ENCODE results near the gene BICRAL. TPM values are rescaled to one million over a fixed set of nuclear protein-coding genes. Genes with fewer than 3 reads are reported as not detected.
"Not testable (repeated sequence)": the region's sequence is repeated elsewhere in the genome, so short reads cannot be mapped to it uniquely, and the experiment has no call there.

BICRAL gene
- polyA plus RNA-seq (ENCODE audit: insufficient read length in 10 of 10) = 10 to 100 TPM in 8 of 10 donors, 1 to 10 TPM in 2; 9.0 to 14.8 (median 11.6) TPM
- long read RNA-seq, donor 1 = 0 reads
- long read RNA-seq, donor 2, full-length matches to known transcripts = 1 of 1 reads
- long read RNA-seq, donor 2, partial matches to known transcripts = 0 of 1 reads
- long read RNA-seq, donor 2, other reads (novel, unspliced or antisense) = 0 of 1 reads
- long read RNA-seq, donor 3 = 0 reads
- long read RNA-seq, donor 4, partial matches to known transcripts = 6 of 6 reads
- long read RNA-seq, donor 4, other reads (novel, unspliced or antisense) = 0 of 6 reads
- long read RNA-seq, donor 5, full-length matches to known transcripts = 1 of 1 reads
- long read RNA-seq, donor 5, partial matches to known transcripts = 0 of 1 reads
- long read RNA-seq, donor 5, other reads (novel, unspliced or antisense) = 0 of 1 reads
- long read RNA-seq, donor 6 = 0 reads
- long read RNA-seq, donor 7, partial matches to known transcripts = 7 of 7 reads
- long read RNA-seq, donor 7, other reads (novel, unspliced or antisense) = 0 of 7 reads
- long read RNA-seq, donor 8 = 0 reads
- long read RNA-seq, donor 9 = 0 reads

DNA sequence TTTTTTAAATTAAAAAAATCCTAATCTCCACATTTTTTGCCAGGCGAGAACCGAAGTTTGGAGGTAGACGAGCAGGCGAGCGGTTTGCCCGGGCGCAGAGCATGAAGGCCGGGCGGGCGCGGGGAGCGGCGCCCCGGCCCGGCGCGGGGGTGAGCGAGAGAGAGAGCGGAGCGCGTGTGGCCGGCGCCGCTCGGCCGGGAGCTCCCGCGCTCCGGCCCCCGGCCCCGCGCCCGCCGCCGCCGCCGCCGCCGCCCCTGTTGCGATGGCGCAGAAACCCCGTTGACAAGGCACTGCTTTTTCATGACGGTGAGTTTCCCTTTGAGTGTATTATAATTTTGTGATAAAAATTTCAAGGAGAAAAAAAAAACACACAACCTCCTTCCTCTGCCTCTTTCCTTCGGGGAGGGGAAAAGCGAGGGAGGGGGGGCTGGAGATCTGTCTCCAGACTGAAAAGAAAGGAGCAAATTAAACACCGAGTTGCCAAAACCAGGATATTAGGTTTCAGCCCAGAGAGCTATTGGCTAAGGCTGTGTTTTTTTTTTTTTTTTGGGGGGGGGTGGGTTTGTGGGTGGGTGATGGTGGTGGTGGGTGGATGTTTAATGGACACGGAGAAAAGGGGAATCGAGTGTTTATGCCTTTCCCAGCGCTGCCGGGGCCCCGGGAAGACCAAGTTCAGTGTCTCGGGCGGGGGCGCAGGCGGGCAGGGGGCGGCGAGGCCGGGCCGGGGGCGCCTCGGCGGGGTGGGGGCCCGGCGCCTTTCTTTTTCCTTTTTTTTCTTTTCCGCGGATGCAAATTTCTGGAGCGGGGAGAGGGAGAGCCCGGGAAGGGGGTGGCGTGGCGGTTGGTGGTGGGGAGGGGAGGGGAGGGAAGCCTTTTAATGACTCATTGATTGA is at the start of gene BICRAL:
Gene BICRAL, plus strand, starts transcription at position 257 of the 893 bp plus-strand sequence. CDS start 39,971 bp downstream, outside the sequence.
- DNase-seq = peak; percentile 87 to 93 (median 90)

DNA sequence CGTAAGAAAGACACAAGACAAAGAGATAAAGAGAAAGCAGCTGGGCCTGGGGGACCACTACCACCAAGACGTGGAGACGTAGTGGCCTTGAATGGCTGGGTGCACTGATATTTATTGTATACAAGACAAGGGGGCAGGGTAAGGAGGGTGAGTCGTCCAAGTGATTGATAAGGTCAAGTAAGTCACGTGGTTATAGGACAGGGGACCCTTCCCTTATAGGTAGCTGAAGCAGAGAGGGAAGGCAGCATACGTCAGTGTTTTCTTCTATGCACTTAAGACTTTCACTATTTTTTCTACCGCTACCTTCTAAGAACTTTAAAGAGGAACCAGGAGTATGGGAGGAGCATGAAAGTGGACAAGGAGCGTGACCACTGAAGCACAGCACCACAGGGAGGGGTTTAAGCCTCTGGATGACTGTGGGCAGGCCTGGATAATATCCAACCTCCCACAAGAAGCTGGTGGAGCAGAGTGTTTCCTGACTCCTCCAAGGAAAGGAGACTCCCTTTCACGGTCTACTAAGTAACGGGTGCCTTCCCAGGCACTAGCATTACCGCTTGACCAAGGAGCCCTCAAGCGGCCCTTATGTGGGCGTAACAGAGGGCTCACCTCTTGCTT is 47.9 kb upstream of the BICRAL start:
- DNase-seq = not testable (repeated sequence)

GRCh38 chr6:42735976-42736375 is 45.9 kb upstream of the BICRAL start:
- no peak for DNase-seq

DNA sequence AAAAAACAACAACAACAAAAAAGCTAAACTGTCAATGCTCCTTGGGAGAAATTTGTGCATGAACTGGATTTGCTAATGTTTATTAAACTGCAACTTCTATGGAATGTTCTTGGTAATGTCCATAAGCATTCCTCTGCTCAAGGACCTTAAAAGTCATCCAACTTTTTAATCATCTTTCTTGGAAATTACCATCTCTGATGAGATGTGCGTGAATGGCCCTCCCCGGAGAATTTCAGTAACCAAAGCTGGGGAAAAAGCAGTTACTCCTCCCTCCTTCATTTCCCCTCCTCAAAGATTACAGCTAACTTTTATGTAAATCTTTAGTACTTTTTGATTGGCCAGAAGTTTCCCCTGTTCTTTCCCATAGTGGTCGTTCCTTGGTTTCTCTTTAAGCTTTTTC is 41.1 kb upstream of the BICRAL start:
- DNase-seq = no peak

DNA sequence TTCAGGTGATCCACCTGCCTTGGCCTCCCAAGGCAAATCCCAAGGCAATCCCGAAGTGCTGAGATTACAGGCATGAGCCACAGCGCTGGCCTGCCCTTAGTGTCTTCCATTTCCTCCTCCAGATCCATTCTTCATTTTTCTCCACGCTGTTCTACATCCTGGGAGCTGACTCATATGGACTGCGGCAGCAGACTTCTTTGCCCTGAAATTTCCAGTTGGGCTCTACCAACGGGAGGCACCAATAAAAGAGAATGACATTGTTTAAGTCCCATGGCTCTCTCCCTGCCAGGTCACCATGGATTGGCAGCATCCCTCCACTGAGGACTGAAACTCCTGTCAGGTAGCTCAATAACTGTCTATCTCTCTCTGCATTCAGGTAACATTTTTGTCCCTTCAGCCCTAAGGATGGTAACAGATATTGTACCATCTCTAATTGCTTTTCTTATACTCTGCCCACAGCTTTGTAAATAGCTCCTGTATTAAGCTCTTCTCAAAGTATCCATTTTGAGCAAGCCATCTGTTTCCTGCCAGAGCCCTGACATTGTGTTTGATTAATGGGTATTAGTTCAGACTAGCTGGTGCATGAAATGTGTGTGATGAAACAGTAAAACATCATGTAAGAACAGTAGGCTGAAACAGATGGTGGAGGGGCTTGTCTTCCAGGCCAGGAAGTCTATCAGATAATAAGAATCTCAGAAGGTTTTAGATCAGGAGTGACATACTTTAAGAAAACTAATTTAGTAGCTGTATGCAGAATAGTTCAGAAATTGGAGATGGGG is 39.5 kb upstream of the BICRAL start:
- no peak for DNase-seq

GRCh38 chr6:42744351-42744893 is 37.4 kb upstream of the BICRAL start:
- DNase-seq = no peak

GRCh38 chr6:42745083-42745639 is 36.7 kb upstream of the BICRAL start:
- DNase-seq = peak in 1 of 3 donors; percentile 22

GRCh38 chr6:42745640-42746462 is 36.0 kb upstream of the BICRAL start, which contains the start of gene TBCC:
TBCC (minus strand) TSS chr6:42746103; CDS start chr6:42746073, 30 bp downstream.
- DNase-seq = peak; percentile 98 to 99 (median 99)

DNA sequence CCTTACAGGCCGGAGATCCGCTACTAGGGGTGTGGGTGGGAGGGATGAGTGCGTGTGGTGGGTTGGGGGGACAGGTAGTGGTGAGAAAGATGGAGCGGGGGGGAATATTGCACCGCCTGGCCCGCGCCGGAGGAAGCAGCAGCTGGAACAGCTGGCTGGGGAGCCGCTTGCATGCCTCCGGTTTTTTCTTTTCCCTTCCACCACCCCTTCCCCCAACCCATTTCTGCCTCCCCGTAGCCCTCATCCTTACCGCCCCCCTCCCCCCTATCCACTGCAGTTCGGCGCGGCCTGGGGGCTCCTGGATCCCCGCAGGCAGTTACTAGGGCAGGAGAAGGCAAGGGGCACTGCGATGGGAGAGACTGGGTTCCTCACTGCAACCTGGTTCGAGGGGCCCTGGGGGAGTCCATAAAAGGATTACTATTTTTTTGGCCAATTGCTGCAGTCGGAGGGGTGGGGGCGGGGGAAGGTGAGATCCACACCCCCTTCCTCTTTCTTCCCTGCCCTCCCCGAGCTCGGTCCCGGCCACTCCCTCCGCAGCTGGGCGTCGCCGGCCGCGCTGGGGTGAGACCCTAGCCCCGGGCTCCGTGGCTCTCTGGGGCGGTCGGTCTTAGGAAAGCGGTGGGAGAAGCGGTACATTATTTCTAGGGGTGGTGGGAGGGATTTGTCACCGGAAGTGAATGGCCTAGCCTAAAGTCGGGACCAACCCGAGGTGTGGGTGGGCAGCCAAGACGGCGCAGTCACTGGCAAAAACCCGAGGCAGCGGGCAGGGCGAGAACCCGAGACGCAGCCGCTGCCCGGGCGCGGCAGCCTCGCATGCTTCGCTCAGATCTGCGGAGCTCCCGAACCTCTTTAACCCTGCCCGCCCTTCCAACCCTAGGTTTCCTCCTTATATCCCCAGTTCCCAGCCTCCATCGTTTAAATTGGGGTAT is 35.1 kb upstream of the BICRAL start:
- peak; percentile 89 to 96 (median 92) for DNase-seq

GRCh38 chr6:42748203-42748898 is 33.5 kb upstream of the BICRAL start:
- no peak for DNase-seq

GRCh38 chr6:42751055-42751454 is 30.8 kb upstream of the BICRAL start:
- DNase-seq = no peak

DNA sequence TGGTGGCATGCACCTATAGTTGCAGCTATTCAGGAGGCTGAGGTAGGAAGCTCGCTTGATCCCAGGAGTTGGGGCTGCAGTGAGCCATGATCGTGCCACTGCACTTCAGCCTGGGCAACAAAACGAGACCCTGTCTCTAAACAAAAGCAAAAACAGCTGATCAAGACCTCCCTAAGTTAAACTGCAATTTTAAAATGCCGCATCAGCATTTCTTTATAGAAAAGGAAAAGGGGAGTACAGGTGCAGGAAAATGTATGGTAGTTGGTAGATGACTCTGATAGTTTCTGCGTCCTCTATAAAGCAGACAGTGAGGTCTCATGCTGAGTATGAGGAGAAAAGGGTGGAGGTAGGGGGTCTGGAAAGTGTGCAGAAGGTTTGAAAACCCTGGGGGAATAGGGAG is 27.1 kb upstream of the BICRAL start:
- no peak for DNase-seq

DNA sequence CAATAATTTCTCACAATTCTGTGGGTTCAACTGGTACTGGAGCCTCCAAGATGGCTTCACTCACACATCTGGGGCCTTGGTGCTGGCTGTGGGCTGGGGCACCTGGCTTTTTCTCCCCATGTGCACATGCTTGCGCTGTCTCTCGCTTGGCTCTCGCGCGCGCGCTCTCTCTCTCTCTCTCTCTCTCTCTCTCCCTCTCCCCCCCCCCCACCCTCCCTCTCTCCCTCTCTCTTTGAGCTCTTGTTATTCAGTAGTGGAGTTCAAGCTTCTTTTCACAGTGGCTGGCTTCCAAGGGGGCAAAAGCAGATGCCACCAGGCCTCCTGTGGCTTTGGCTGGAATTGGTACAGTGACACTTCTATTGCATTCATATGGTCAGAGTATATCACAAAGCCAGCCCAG is 25.1 kb upstream of the BICRAL start:
- no peak for DNase-seq

DNA sequence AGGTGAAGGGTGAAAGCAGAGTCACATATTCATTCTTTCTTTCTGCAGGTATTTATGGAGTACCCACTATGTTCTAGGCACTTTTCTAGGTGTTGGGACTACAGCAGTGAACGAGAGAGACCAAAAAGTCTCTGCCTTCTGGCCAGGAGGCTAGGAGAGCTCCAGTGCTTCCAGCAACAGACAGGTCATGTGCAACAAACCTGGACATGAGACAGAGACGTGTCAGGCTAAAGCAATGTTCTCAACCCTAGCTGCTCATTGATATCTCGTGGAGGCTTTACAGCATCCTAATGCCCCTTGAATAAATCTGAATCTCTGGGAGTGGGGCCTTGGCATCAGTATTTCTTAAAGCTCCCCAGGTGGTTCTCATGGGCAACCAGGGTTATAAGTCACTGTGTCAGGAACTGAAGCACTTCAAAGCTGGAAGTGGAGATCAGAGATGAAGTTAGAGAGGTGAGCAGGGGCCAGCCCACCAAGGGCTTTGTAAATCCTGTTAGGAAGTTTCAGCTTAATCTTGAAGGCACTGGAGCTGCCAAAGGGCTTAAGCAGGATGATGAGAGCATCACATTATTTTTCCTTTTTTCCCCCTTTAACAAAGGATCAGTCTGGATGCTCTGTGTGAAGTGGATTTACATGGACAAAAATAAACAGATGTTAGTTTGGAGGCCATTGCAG is 23.0 kb upstream of the BICRAL start:
- DNase-seq = no peak

GRCh38 chr6:42761287-42762067 is 20.4 kb upstream of the BICRAL start:
- DNase-seq = no peak

DNA sequence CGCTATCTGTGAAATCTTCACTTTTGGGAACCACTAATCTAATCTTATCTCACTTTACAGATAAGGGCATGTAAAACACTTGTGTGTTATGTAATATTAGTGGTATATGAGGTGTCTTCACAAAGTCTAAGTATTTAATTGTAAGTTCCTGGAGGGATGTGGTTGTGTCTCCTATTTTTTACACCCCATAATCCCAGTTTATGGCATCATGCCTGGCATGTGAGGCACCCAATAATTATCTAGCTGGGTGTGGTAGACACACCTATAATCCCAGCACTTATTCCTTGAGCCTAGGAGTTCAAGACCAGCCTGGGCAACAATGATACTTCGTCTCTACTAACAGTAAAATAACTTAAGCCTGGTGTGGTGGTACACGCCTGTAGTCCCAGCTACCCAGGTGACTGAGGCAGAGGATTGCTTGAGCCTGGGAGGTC is 19.4 kb upstream of the BICRAL start:
- DNase-seq = no peak

Data from muscle of back (tissue), 13 donors.